ENCODE measurements around the gene CMBL.
A peak's percentile ranks its signal among the peaks of the same experiment; 100 is the strongest.
"Not testable (repeated sequence)": the region's sequence is repeated elsewhere in the genome, so short reads cannot be mapped to it uniquely, and the experiment has no call there.

Gene CMBL

DNA sequence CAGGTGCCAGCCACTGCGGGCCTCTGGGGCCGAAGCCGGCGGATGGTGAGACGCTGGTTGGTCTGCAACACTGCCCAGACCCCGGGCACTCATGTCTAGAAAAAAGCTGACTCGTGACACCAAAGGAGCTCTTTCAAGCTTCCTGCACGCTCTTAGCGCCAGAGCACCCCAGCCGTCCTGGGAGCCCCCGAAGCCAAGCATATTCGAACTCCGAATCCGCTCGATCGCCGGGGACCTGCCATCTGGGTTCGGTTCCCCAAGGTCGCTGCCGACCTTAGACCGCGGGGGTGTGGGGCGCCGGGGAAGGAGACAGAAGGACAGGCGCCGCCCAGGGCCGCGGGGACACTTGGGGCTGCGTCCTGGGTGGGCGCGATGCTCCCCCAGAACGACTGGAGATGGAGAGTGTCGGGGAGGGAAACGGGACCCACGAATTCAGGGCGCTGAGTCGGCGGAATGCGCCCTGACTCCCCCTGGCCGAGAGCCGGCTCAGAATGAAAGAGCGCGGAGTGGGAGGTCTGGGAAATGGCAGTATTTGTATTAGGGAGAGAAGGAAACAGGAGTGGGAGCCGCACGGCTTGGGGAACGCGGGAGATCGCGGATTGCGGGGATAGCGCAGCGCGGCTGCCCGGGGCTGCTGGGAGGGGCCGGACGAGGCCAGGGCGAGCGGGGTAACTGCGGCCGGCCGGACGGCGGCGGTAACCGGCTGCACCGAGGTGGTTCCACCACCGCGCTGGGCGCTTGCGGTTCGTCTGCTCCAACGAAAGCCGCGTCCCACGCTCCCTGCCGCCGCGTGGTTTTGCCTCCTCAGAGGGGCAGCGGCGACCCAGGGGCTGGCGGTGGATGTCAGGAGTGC is 25.7 kb upstream of the CMBL start:
- DNase-seq, result no peak

DNA sequence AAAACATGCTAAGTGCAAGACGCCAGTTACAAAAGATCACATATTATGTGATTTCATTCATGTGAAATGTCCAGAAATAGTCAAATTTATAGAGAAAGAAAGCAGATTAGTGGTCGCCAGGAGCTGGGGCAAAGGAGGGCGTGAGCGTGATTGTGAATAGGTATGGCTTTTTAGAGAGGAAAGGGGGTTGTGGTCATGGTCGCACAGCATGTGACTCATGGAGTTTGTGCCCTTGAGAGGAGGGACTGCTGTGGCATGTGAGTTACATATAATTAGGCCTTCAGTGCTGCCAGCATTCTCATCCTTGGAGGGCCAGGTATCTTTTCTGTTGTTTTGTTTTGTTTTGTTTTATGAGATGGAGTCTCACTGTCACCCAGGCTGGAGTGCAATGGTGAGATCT is 24.6 kb upstream of the CMBL start:
- no peak for DNase-seq

DNA sequence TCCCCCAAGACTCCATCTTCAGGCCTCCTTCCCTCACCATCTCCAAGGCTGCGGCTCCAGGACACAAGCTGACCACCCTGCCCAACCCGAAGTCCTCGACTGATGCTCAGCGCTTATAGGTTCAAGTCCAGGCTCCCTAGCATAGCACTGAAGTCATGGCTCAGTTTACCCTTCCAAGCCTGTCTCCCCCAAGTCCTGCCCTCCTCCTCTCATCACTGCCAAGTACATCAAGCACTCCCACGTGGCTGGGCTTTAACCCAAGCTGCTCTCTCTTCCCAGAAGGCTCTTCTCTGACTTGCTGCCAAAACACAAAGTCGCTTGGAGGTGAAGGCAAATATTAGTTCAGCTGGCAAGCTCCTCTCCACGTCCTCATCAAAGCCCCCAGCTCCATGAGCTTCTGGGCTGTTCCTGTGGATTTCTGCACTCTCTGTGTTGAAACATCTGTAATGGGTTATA is 23.7 kb upstream of the CMBL start:
- DNase-seq, result peak; percentile 34 to 71

- DNase-seq, result no peak
Measured at GRCh38 chr5:10330511-10331230, 23.0 kb upstream of the CMBL start.

DNA sequence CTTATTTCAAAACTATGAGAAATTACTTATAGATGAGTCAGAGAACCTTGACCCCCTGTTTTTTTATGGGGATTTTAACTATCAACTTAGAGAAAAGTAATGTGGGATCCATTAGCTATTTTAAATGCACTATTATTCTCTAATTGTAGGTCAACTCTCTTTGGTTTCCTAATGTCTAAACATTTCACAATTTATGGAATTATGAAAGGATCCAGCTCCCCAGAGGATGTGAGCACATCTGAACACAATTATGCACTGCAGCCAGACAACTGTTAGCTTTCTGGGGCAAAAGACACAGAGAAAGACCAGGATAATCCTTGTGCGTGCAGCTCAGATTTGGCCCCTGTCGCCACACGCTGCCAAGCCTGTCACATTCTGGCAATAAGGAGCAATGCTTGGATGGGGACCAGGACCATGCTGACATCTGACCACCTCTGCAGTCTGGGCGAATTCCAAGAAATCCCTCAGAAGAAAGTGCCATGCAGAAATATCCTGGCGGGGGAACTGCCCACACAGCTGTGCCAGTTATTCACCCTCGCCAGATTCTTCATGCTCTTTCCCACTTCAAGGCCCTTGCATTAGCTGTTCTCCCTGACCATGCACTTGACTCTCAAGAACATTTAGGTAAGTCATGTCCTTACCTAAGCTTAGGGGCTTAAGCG is 22.2 kb upstream of the CMBL start:
- peak in 1 of 2 experiments; percentile 56 for DNase-seq

DNA sequence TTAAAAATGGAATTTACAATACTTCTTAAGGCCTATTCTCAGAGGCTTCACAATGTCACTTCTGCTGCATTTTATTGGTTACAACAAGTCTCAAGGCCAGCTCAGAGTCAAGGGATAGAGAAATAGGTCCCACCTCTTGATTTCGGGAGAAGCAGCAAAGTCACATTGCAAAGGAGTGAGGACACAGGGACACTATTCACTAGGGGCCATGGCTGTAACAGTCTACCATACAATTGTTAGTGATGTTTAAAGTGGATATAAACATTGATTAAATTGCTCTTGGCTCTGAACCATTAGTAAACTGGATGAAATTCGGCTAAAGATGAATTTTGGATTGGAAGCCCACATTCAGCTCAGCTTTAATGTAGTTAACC is 21.7 kb upstream of the CMBL start:
- no peak for DNase-seq

- DNase-seq, result no peak
Measured at GRCh38 chr5:10328323-10328722, 20.6 kb upstream of the CMBL start.

DNA sequence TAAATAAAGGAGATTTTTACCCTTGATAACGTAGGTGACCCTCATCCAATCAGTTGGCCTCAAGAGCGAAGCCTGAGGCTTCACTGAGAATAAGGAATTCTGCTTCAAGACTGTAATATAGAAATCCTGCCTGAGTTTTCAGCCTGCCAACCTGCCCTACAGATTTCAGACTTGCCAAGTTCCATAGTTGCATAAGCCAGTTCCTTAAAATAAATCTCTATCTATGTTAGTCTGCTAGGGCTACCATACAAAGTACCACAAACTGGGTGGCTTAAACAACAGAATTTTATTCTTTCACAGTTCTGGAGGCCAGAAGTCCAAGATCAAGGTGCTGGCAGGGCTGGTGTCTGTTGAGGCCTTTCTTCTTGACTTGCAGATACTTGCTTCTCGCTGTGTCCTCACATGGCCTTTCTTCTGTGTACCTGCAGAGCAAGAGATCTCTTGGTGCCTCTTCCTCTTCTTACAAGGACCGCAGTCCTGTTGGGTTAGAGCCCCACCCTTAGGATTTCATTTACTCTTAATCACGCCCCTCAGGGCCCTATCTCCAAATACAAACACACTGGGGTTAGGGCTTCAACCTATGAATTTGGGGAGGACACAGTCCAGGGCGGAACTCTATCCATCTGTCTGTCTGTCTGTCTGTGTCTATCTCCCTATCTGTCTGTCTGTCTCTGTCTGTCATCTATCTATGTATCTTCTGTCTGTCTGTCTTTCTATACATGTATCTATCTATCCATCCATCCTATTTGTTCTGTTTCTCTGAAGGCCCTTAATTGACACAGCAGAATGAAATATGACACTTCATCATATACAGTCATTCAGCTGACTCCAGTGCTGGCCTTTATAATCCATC is 17.0 kb upstream of the CMBL start:
- no peak for DNase-seq

DNA sequence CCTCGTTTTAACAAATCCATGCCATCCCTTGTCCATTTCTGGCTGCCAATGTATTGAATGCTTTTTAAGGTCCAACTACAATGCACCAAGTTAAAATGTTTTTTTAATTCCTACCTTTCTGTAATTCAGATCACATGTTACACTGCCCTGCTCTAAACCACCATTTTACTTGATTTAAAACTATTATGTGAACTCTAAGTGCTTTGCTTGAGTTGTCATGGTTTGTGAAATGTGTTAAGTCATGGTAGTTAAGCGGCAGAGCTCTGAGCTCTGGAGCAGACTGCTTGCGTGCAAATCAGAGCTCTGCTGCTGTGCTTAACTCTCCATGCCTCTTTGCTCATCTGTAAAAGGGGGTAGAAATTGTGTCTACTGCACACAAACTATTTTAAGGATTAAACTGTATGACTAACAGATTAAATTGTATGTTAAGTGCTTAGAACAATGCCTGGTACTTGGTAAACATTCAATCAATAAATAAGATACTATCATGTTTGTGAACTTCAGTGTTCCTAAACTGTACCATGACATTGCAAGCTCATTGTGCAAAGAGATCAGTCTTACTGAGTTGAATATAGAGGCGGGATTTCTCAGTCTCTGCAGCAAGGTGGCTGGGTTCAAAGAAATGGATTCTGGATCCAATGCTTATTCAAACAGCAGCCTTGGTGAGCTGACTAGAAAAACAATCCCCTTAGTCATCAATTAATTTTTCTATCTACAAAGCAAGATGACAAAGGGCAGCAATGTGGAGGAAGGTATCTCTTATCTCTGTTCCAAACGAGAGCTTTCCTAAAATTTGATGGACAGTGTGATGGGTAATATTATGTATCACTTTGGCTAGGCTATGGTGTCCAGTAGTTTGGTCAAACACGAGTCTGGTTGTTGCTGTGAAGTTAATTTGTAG is 16.1 kb upstream of the CMBL start:
- DNase-seq, result peak in 1 of 2 experiments; percentile 61

GRCh38 chr5:10321882-10322281 is 14.2 kb upstream of the CMBL start:
- DNase-seq, result no peak

GRCh38 chr5:10320793-10321192 is 13.1 kb upstream of the CMBL start:
- DNase-seq, result no peak

DNA sequence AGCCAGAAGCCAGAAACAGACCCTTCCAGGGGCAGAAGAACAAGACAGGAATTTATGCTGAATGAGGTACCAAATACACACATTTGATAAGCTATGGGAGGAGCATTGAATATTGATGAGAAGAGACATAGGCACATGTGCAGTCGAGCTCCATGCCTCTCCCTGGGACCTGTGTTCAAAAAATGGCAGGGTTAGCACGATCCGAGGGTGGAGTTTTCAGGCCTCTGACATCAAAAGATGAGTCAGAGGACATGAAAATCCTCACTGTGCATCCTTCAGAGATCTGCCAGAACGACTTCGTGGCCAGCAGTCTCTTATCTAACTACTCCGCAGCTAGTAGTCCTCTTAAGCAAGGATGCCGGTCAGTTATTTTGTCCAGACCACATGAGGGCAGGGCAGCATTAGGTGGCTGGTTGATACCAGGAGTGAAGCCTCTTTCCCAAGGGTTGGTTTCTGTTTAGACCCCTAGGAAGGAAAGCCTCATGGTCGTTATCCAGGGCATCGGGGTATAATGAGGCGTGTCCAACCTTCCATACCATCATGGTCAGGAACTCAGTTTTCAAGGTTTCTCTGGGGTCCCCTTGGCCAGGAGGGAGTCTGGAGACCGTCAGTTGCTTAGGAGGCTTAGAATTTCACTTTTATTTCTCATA is 11.6 kb upstream of the CMBL start:
- DNase-seq, result no peak

DNA sequence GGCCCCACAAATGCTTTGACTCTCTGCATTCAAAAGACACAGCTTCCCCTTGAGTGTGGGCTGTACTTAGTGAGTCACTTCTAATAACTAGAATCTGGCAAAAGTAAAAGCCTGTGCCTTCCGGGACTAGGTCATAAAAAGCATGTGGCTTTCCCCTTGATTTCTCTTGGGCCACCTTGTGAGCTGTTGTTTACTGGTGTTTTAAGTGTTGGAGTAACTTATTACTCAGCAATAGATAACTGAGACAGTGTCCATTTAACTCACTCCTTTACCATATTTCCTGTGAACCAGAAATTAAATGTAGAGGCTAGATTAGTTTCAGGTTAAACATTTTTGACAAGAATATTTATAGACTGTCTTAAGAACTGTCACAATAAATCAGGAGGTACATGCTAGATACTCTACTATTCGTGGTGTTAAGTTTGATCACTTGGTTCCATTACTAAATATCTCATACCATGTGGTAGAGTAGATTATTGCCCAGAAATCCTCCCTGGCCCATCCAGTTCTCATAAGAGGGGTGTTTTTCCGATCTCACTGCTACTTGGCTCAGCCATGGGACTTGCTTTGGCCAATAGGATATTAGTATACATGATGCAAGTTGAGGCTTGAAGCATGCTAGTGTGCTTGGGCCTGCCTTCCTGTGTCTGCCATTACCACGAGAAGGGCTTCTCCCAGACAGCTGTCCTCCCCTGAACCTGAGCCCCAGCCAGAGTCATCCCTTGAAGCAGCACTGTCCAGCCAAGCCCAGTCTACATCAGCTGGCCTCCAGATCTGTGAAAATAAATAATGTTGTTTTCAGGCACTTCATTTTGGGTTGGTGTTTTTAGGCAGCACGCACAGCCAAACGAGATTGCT is 10.4 kb upstream of the CMBL start:
- DNase-seq, result no peak

DNA sequence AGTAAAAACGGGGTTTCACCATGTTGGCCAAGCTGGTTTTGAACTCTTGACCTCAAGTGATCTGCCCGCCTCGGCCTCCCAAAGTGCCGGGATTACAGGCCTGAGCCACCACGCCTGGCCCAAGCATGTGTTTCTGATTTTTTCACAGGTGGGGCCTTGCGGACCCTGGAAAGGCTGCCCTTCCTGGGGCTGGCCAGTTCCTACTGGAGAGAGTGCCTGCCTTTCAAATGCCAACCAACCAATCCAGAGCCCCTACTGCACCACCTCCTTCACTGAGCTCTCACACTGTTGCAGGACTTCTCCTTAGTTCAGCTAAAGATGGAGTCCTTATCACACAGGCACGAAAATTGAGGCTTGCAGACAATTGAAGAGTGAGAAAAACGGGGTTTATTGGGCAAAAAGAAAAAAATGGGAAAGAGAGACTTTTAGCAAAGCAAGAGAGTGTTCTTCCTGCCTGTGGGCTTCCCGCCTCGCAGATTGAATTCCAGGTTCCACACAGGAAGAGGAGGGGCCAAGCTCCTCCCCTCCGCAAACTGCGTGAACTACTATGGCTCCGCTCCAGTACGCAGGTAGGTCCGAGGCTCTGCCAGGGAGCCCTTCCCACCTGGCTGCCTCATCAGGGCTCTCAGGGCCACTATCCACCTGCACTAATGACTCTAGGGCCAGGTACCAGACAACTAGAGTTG is 8.3 kb upstream of the CMBL start:
- no peak for DNase-seq

DNA sequence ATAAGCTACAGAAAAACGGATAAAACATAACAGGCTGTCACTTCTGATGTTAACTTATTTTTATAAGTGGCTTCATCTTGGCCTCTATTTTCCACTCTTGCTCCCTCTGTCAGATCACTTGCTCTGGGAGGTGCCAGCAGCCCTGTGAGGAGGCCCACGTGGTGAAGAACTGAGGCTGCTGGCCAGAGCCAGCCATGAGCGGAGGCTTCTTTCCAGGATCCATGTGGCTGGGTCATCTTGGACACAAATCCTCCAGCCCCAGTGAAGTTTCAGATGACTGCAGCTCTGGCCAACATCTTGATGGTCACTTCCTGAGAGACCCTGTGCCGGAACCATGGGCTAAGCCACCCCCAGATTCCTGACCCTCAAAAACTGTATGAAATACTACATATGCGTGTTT is 7.5 kb upstream of the CMBL start:
- DNase-seq, result no peak

DNA sequence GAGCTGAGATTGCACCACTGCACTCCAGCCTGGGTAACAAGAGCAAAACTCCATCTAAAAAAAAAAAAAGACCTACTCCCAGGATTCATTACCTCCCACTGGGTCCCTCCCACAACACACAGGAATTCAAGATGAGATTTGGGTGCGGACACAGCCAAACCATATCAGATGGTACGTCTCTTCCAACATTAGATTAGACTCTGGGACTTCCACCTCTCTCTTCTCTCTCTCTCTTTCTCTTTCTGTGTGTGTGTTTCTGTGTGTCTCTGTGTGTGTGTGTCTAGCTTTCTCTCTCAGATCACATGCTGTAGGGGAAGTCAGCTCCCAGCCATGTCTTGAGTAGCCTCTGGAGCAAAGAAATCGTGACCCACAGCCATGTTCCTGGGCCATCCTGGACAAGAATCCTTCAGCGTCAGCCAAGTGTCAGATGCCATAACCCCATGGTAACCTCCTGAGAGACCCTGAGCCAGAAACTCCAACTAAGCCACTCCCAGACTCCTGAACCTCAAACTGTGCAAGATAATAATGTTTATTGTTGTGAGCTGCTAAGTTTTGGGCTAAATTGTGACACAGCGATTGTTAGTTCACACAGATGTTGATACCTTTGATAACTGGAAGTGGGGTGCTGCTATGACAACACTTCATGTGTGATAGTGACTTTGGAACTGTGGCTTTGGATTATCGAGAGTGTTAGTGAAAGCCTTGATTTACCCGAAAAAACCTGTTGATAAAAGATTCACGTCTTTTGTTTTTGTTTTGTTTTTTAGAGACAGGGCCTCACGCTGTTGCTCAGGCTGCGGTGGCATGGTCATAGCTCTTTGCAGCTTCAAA is 4.1 kb upstream of the CMBL start:
- no peak for DNase-seq

DNA sequence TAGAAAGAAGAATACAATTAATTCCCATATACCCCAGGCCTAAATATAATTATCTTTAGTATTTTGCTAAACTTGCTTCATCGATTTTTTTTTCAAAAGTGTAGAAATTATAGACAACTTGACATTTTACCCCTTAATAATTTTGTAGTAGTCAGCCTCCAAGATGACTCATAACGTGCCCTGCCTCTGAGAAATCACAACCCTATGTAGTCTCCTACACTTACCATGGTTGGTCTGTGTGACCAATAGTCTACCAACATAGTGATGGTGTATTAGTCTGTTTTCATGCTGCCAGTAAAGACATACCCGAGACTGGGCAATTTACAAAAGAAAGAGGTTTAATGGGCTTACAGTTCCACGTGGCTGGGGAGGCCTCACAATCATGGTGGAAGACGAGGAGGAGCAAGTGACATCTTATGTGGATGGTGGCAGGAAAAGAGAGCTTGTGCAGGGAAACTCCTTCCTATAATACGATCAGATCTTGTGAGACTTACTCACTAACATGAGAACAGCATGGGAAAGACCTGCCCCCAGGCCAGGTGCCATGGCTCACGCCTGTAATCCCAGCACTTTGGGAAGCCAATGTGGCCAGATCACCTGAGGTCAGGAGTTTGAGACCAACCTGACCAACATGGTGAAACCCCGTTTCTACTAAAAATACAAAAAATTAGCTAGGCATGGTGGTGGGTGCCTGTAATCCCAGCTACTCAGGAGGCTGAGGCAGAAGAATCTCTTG is 3.3 kb upstream of the CMBL start:
- not testable (repeated sequence) for DNase-seq

Data from NCI-H1930 (cell line).